Gastrocnemius medialis (tissue), 4 donors: Measurements from ENCODE around the gene WLS.

Experiments used
- POLR2A ChIP-seq, 2 donors: fragments of 450-650 bp; IDR thresholded peaks; one replicate each; pipeline ENCODE4 v1.6.1; 2017; ENCODE audit warnings: antibody characterized with exemption in 2 of 2, mild to moderate bottlenecking in 2 of 2, moderate library complexity in 2 of 2
- TF ChIP-seq, protein P1 (sequence below), 5 experiments: fragments of 450-650 bp in 3 of 5; fragments of 200-600 bp in 2 of 5; sonication (generic) in 2 of 5; IDR thresholded peaks in 4 of 5; conservative IDR thresholded peaks in 1 of 5; 1 replicate in 4 of 5; 2 replicates in 1 of 5; pipeline ENCODE4 v1.5.1; 2016 to 2019; ENCODE audit warnings: antibody characterized with exemption in 5 of 5, mild to moderate bottlenecking in 3 of 5, moderate library complexity in 3 of 5

DNA sequence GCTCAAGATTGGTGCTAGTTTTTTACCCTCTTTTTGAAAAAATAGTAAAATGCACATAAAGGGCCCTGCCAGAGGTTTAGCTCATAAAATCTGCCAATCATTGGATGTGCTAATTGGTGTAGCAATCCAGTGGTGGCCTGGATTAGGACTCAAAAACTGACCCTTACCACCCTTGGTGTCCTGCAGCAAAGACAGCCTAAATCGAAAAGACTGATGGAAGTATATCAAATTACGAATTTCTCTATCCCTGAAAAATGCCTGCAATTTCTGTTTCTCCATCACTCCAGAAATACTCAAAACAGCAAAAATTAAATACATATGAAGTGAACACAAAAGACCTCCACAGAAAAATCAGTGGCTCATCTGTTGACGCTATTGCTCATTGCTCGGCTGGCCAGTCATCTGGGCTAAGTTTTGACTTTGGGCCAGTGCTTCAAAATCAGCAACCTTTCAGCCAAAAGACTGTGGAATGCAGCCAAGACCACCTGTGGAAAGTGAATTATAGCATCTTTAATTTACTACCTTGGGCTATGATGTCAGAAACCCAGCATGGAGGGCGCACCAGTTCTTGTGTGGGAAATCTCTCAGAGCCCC, 30.0 kb downstream of the WLS start:
- TF ChIP-seq, protein P1, sequence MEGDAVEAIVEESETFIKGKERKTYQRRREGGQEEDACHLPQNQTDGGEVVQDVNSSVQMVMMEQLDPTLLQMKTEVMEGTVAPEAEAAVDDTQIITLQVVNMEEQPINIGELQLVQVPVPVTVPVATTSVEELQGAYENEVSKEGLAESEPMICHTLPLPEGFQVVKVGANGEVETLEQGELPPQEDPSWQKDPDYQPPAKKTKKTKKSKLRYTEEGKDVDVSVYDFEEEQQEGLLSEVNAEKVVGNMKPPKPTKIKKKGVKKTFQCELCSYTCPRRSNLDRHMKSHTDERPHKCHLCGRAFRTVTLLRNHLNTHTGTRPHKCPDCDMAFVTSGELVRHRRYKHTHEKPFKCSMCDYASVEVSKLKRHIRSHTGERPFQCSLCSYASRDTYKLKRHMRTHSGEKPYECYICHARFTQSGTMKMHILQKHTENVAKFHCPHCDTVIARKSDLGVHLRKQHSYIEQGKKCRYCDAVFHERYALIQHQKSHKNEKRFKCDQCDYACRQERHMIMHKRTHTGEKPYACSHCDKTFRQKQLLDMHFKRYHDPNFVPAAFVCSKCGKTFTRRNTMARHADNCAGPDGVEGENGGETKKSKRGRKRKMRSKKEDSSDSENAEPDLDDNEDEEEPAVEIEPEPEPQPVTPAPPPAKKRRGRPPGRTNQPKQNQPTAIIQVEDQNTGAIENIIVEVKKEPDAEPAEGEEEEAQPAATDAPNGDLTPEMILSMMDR (IDR thresholded peaks at IDR 0.05 in 4 of 5, conservative IDR thresholded peaks at IDR 0.05 in 1 of 5) = no peak
- no peak for TF ChIP-seq POLR2A (IDR thresholded peaks at IDR 0.05)
